ENCODE data around the gene TLR10.

The TLR10 gene

DNA sequence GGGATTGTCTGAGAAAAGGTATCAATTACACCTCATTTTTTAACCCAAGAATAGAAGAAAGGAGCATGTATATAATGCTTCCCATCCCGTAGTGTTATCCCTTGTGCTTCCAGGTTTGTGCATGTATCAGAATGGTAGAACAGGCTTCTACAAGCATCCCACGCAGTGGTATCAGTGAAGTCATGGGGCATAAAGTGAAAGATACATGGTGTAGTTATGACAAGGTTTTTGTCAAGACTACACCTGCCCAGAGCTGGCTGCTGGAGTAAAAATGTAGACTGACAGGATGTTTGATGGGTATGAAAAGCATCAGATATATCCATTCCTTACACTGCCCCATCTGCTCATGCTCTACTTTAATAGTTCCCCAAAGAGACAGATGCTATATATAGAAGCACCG lies 12.3 kb upstream of the TLR10 start:
- Histone ChIP-seq H3K27me3 (ENCODE audit: insufficient read depth, low read depth) (no peaks in the 10 kb centered on the region), H3K36me3 (ENCODE audit: insufficient read depth) (no peaks in the 10 kb centered on the region)
- TF ChIP-seq, protein P1, sequence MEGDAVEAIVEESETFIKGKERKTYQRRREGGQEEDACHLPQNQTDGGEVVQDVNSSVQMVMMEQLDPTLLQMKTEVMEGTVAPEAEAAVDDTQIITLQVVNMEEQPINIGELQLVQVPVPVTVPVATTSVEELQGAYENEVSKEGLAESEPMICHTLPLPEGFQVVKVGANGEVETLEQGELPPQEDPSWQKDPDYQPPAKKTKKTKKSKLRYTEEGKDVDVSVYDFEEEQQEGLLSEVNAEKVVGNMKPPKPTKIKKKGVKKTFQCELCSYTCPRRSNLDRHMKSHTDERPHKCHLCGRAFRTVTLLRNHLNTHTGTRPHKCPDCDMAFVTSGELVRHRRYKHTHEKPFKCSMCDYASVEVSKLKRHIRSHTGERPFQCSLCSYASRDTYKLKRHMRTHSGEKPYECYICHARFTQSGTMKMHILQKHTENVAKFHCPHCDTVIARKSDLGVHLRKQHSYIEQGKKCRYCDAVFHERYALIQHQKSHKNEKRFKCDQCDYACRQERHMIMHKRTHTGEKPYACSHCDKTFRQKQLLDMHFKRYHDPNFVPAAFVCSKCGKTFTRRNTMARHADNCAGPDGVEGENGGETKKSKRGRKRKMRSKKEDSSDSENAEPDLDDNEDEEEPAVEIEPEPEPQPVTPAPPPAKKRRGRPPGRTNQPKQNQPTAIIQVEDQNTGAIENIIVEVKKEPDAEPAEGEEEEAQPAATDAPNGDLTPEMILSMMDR (conservative IDR thresholded peaks at IDR 0.05; ENCODE audit: low read depth, low read length): no peak

DNA sequence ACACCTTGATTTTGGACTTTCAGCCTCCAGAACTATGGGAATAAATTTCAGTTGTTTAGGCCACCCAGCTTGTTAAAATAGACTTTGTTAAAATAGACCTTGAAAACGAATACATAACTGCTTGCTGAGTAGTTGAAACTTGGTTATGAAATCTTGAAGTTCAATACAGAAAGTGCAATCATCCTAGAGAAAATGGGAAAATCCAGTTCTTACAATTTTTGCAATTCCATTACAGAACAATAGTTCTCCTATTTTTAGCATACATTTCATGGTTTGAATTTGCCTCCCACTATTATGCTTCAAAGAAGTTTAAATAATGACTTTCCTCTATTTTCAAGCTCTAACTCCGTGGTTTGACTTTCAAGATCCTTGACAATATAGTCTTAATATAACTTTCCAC lies 11.3 kb upstream of the TLR10 start:
- no peaks in the 10 kb centered on the region for H3K79me2 ChIP-seq (ENCODE audit: insufficient read depth, low read depth)
- no peaks in the 10 kb centered on the region for H4K20me1 ChIP-seq (ENCODE audit: insufficient read depth)
- no peaks in the 10 kb centered on the region for H3K27me3 ChIP-seq (ENCODE audit: insufficient read depth, low read depth)
- TF ChIP-seq, protein P1 (conservative IDR thresholded peaks at IDR 0.05; ENCODE audit: low read depth, low read length): no peak
- H3K27ac ChIP-seq: no peak overlapping the region
- no peak overlapping the region for H3K4me2 ChIP-seq
- H2AFZ ChIP-seq (ENCODE audit: low read depth): no peak overlapping the region
- no peak overlapping the region for H3K9ac ChIP-seq
- no peaks in the 10 kb centered on the region for H3K4me1 ChIP-seq (ENCODE audit: low read depth, poor library complexity, severe bottlenecking)
- H3K4me3 ChIP-seq (IDR thresholded peaks at IDR 0.05; ENCODE audit: insufficient read depth, low read depth, low read length): no peak overlapping the region
- H3K36me3 ChIP-seq (ENCODE audit: insufficient read depth): no peaks in the 10 kb centered on the region

More for the DNA sequence above, 12.3 kb upstream of the TLR10 start:
- no peak overlapping the region for H3K4me3 ChIP-seq (IDR thresholded peaks at IDR 0.05; ENCODE audit: insufficient read depth, low read depth, low read length)
- H3K4me2 ChIP-seq: no peak overlapping the region
- H3K4me1 ChIP-seq (ENCODE audit: low read depth, poor library complexity, severe bottlenecking): no peaks in the 10 kb centered on the region
- no peak overlapping the region for H2AFZ ChIP-seq (ENCODE audit: low read depth)
- no peaks in the 10 kb centered on the region for H4K20me1 ChIP-seq (ENCODE audit: insufficient read depth)
- H3K79me2 ChIP-seq (ENCODE audit: insufficient read depth, low read depth): no peaks in the 10 kb centered on the region
- no peak overlapping the region for H3K27ac ChIP-seq
- no peak overlapping the region for H3K9ac ChIP-seq

DNA sequence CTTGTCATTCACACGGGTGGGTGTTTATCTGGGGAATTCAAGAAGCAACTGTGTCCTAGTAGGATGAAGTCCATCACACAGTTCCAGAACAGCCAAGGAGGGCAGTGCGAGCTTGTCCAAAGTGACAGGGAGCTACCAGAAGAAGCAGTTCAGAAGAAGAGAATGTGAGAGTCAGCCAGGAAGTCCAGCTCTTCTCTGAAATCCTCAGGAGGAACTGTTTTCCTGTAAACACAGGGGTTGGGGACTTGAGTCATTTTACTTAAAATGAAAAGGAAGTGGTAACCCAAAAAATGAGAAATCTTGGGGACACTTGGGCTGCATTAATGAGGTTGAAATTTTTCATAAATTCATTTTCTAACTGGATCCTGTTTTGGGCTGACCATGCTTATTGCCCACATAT lies 8.2 kb upstream of the TLR10 start:
- Histone ChIP-seq H3K4me2 (no peak overlapping the region), H3K4me1 (ENCODE audit: low read depth, poor library complexity, severe bottlenecking) (no peaks in the 10 kb centered on the region), H3K27me3 (ENCODE audit: insufficient read depth, low read depth) (no peaks in the 10 kb centered on the region), H2AFZ (ENCODE audit: low read depth) (no peak overlapping the region), H3K27ac (no peak overlapping the region), H3K4me3 (IDR thresholded peaks at IDR 0.05; ENCODE audit: insufficient read depth, low read depth, low read length) (no peak overlapping the region), H4K20me1 (ENCODE audit: insufficient read depth) (no peaks in the 10 kb centered on the region), H3K36me3 (ENCODE audit: insufficient read depth) (no peaks in the 10 kb centered on the region), H3K9ac (no peak overlapping the region), H3K79me2 (ENCODE audit: insufficient read depth, low read depth) (no peaks in the 10 kb centered on the region)
- TF ChIP-seq, protein P1 (conservative IDR thresholded peaks at IDR 0.05; ENCODE audit: low read depth, low read length): no peak

DNA sequence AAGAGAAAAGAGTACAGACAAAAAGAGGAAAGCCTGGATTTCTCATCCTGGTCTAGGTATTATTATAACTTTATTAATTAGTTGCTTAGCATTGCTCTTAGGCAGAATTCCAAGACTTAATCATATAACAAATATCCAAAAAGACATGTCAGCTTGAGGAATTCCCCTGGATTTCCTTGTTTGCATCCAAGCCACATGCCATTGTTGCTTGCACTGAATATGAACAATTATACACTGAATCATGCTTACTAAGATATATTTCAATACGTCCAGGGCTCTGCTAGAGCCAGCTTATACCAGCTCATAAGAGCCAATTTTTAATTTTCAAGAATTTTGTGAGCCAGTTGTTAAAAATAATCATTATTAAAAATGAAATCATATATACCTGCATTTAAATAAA lies 5.5 kb upstream of the TLR10 start:
- no peak overlapping the region for H3K4me3 ChIP-seq (IDR thresholded peaks at IDR 0.05; ENCODE audit: insufficient read depth, low read depth, low read length)
- no peak overlapping the region for H3K27ac ChIP-seq
- no peak overlapping the region for H3K4me2 ChIP-seq
- TF ChIP-seq, protein P1 (conservative IDR thresholded peaks at IDR 0.05; ENCODE audit: low read depth, low read length): no peak
- H3K4me1 ChIP-seq (ENCODE audit: low read depth, poor library complexity, severe bottlenecking): no peaks in the 10 kb centered on the region
- H3K27me3 ChIP-seq (ENCODE audit: insufficient read depth, low read depth): no peaks in the 10 kb centered on the region
- no peaks in the 10 kb centered on the region for H4K20me1 ChIP-seq (ENCODE audit: insufficient read depth)
- no peaks in the 10 kb centered on the region for H3K79me2 ChIP-seq (ENCODE audit: insufficient read depth, low read depth)
- no peak overlapping the region for H2AFZ ChIP-seq (ENCODE audit: low read depth)
- no peaks in the 10 kb centered on the region for H3K36me3 ChIP-seq (ENCODE audit: insufficient read depth)
- no peak overlapping the region for H3K9ac ChIP-seq

Measured in KMS-11 (cell line).